Measurements from ENCODE around the gene ISCA1.

ISCA1 gene

DNA sequence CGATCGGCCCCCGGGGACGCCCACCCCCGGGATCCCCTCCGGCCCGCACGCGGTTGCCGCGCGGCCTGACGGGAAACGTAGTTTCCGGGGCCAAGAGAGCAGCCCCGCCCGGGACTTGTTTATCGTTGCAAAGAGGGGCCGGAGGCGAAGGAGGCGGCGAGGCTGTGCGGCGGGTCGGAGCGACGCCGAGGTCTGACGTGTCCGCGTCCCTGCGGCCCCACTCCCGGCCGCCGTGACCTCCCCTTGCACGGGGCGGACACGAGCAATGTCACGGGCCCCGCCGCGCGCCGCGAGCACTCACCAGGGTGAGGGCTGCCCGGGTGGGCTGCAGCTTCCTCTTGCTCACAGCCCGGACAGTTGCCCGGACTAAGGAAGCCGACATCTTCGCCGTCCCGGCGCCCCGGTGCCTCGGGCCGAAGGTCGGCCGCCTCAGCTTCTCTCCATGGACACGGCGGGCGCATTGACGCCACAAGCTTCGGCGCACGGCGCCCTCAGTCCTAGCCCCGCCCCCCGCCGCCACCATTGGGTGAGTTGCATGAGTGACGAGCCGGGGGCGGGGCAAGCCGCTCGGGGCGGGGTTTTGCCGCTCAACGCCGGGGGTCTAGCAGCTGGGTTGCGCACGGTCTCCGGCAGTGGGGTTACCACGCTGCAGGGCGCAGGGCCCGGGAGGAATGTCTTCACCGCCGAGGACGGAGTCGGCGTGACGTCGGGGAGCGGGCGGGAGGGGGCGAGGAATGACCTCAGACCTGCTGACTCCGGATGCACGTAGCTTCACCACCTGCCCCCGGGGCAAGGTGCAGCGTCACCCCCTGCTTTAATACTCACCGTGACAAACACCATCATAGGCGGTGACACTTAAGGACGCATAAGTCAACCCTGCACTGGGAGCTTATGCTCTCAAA is at the start of gene ISCA1:
Gene ISCA1, minus strand, starts transcription at position 462 of the 902 bp plus-strand sequence. Its CDS starts 80 bp downstream, at position 382.
- in situ Hi-C loops (cut with HindIII; ENCODE audit: low pct_ligation_motif_present, low sequenced_read_pairs): no loop called here
- TF ChIP-seq, protein P1, sequence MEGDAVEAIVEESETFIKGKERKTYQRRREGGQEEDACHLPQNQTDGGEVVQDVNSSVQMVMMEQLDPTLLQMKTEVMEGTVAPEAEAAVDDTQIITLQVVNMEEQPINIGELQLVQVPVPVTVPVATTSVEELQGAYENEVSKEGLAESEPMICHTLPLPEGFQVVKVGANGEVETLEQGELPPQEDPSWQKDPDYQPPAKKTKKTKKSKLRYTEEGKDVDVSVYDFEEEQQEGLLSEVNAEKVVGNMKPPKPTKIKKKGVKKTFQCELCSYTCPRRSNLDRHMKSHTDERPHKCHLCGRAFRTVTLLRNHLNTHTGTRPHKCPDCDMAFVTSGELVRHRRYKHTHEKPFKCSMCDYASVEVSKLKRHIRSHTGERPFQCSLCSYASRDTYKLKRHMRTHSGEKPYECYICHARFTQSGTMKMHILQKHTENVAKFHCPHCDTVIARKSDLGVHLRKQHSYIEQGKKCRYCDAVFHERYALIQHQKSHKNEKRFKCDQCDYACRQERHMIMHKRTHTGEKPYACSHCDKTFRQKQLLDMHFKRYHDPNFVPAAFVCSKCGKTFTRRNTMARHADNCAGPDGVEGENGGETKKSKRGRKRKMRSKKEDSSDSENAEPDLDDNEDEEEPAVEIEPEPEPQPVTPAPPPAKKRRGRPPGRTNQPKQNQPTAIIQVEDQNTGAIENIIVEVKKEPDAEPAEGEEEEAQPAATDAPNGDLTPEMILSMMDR (IDR thresholded peaks at IDR 0.05; ENCODE audit: low read depth, low read length, missing control alignments): no peak
- peak within 1 kb of the TSS; percentile 98 for H3K27ac ChIP-seq
- DNase-seq: peak; percentile 92
- H3K36me3 ChIP-seq (replicated peaks): no peaks in the 10 kb centered on the region
- no peaks in the 10 kb centered on the region for H3K27me3 ChIP-seq (replicated peaks)
- peak within 1 kb of the TSS; percentile 96 for H3K4me3 ChIP-seq (ENCODE audit: low read depth, low read length)

DNA sequence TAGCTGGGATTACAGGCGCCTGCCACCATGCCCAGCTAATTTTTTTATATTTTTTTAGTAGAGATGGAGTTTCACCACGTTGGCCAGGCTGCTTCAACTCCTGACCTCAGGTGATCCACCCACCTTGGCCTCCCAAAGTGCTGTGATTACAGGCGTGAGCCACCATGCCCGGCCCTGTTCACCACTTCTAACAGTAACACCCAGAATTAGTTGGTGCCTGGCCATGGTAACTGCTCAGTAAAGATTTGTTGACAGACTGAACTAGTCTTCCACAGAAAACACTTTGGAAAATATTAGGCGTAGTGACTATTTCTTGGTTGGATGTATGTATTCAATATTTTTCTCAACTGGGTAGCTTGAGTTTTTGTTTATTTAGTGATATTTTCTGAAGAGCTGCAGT is 47.8 kb upstream of the ISCA1 start:
- no peak for DNase-seq
- H3K4me3 ChIP-seq (ENCODE audit: low read depth, low read length): no peak overlapping the region
- no peak overlapping the region for H3K27ac ChIP-seq
- TF ChIP-seq, protein P1 (IDR thresholded peaks at IDR 0.05; ENCODE audit: low read depth, low read length, missing control alignments): no peak
- in situ Hi-C loops (cut with HindIII; ENCODE audit: low pct_ligation_motif_present, low sequenced_read_pairs): no loop called here
- no peaks in the 10 kb centered on the region for H3K27me3 ChIP-seq (replicated peaks)
- peaks cover 50% of the 10 kb centered on the region for H3K36me3 ChIP-seq (replicated peaks)

DNA sequence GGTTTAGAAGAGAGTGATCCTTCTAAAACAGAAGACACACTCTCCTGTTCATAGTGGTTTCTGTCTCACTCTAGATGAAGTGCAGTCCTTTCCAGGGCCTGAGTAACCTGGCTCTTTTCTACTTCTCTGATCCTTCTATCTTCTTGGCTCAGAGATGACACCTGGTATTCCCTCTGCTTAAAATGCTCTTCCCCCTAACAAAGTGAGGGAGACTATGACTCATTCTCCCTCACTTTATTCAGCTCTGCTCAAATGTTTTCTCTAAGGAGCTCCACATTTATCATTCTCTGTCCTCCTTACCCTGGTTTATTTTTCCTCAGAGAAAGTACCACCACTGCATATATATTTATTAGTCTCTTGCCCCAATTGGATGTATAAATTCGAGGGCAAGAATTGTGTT is 47.3 kb upstream of the ISCA1 start:
- Histone ChIP-seq H3K4me3 (ENCODE audit: low read depth, low read length) (no peak overlapping the region), H3K27ac (no peak overlapping the region), H3K36me3 (replicated peaks) (peaks cover 51% of the 10 kb centered on the region), H3K27me3 (replicated peaks) (no peaks in the 10 kb centered on the region)
- DNase-seq: no peak
- in situ Hi-C loops (cut with HindIII; ENCODE audit: low pct_ligation_motif_present, low sequenced_read_pairs): no loop called here
- TF ChIP-seq, protein P1 (IDR thresholded peaks at IDR 0.05; ENCODE audit: low read depth, low read length, missing control alignments): no peak

DNA sequence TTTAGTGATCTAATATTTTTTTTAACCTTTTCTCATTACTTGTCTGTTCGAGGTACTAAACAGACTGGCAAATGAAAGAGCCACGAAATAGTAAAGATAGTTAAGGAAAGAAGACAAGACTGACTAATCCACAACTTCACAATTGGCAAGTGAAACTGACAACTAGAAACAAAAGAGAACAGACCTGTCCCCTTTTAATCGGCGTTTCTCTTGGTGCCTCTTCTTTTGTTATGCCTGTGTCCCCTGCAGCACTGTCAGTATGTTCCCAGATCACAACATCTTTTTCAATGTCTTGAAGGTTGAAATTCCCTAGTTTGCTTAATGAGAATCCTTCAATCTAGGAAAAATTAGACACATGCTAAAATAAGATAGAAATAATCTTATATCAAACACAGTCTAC is 45.8 kb upstream of the ISCA1 start:
- DNase-seq: no peak
- TF ChIP-seq, protein P1 (IDR thresholded peaks at IDR 0.05; ENCODE audit: low read depth, low read length, missing control alignments): no peak
- Histone ChIP-seq H3K36me3 (replicated peaks) (peaks cover 49% of the 10 kb centered on the region), H3K27me3 (replicated peaks) (no peaks in the 10 kb centered on the region), H3K27ac (no peak overlapping the region), H3K4me3 (ENCODE audit: low read depth, low read length) (no peak overlapping the region)
- in situ Hi-C loops (cut with HindIII; ENCODE audit: low pct_ligation_motif_present, low sequenced_read_pairs): no loop called here

DNA sequence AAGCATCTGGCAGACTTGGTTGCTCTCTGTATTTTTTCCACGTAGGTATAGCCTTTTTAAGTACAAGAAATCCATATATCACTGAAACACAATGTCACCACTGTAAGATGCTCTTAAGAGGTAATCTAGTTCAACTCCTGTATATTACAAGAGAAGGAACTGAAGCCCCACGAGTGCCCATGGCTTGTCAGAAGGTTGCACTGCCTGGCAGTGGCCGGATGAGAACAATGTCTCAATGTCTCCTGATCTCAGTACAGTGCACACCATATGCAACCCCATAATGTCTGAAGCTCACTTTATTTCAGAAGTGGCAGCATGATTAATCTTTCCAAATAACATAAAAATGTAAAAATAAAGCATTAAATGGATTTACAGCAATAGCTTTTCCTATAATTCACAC is 44.2 kb upstream of the ISCA1 start:
- DNase-seq: no peak
- TF ChIP-seq, protein P1 (IDR thresholded peaks at IDR 0.05; ENCODE audit: low read depth, low read length, missing control alignments): no peak
- in situ Hi-C loops (cut with HindIII; ENCODE audit: low pct_ligation_motif_present, low sequenced_read_pairs): no loop called here
- Histone ChIP-seq H3K27ac (no peak overlapping the region), H3K4me3 (ENCODE audit: low read depth, low read length) (no peak overlapping the region), H3K27me3 (replicated peaks) (no peaks in the 10 kb centered on the region), H3K36me3 (replicated peaks) (peaks cover 47% of the 10 kb centered on the region)

Measured in brain microvascular endothelial cell (primary cell).